ENCODE data around the gene TBC1D22A.

The TBC1D22A gene

DNA sequence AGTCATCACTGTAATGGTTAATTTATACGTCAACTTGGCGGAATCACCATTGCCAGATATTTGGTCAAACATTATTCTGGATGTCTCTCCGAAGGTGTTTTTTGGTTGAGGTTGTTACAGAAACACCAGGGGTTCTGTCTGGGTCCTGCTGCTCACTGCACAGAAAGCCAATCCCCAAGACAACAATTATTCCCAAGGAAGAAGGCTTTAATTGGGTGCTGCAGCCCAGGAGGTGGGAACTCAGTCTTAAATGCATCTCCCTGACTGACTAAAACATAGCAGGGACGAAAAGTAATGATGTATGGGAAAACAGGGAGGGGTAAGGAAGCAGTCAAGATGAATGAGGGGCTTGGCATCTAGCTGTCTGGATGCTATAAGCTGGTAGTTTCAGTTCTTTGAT is 331.3 kb downstream of the TBC1D22A start:
- DNase-seq = no peak

- peak; percentile 13 for DNase-seq
These were observed 332.4 kb downstream of the TBC1D22A start for GRCh38 chr22:47094861-47095330.

- no peak for DNase-seq
These were observed 333.1 kb downstream of the TBC1D22A start for GRCh38 chr22:47095395-47096122.

DNA sequence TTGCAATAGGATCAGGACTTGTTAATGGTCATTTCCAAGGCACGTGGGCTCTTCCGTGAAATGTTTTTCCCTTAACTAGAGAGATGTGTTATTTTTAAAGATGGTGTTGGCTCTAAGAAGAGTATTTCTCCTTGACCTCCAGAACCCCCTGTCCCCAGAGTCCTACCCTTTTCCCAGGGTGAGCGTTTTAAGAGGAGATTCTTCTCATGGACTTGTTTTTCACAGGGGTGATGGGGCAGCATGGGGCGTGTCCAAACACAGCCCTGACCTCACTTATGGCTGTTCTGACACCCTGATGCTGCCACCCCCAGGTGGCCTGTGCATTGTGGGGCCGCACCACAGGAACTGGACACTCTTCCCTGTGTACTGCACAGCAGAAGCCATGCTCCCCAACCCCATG is 335.7 kb downstream of the TBC1D22A start:
- no peak for DNase-seq

GRCh38 chr22:47098554-47098953 is 336.1 kb downstream of the TBC1D22A start:
- no peak for DNase-seq

- DNase-seq = no peak
These were observed 337.6 kb downstream of the TBC1D22A start for GRCh38 chr22:47100019-47100418.

DNA sequence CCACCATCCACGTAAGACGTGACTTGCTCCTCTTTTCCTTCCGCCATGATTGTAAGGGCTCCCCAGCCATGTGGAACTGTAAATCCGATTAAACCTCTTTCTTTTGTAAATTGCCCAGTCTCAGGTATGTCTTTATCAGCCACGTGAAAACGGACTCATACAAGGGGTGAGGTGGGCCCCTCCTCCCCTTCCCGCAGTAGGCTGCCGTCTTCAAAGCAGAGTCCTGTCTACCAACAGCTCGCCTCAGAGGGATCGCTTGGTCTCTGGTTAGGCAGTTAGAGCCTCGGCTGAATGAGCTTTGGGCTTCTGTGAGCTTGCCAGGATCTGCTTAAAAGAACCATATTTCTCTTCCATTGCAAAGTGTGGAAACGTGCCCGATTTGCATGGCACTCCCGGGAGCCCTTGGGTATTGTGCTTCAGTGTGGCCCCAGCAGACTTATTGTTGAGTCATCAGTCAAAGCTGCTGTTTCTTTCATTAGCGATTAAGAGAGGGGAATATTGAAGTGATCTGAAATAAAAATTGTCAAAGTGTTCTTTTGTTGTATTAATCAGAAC is 338.3 kb downstream of the TBC1D22A start:
- DNase-seq = no peak

DNA sequence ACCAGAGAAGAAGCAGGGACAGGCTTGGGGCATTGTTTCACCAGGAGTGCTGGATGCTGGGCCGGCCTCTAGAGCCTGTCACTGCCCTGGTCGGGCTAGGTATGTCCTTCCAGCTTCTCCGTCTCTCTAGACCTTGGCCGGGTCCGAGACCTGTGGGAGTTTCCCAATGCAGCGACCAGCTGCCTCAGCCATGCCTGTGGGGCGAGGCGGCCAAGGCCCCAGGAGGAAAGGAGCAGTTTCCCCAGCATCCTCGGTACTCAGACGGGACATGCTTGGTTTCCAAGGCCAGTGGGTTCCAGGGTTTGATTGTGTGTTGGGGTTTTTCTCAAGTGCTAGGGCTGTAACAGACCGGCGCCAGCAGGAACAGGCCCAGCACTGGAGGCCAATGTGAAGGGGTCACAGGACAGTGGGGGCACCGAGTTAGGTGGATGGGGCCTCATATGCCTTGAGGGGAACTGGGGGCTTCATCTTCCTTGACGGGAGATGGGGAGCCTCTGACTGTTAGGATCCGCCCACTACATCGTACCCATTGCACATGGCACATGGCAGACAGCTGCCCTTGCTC is 339.0 kb downstream of the TBC1D22A start:
- DNase-seq = no peak

DNA sequence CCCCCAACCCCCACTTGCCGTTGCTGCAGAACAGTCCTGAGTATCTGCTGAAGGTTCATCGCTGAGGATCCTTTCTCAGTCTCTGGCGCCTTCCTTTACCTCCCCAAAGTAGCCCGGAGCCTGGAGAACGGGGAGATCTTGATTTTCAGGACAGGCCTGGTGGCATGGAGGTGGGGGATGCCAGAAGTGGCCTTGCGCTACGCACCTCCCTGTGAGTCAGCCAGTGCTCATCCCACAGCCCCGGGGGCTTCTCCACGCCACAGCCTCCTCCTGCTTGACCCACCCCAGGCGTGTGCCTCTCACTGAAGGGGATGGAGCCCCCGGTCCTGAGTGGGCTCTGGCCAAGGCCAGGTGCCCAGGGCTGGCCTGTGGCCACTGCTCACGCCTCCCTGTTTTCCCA is 339.6 kb downstream of the TBC1D22A start:
- DNase-seq = no peak

GRCh38 chr22:47102648-47103047 is 340.2 kb downstream of the TBC1D22A start:
- DNase-seq = no peak

- DNase-seq = no peak
These were observed 342.6 kb downstream of the TBC1D22A start for GRCh38 chr22:47105085-47105484.

DNA sequence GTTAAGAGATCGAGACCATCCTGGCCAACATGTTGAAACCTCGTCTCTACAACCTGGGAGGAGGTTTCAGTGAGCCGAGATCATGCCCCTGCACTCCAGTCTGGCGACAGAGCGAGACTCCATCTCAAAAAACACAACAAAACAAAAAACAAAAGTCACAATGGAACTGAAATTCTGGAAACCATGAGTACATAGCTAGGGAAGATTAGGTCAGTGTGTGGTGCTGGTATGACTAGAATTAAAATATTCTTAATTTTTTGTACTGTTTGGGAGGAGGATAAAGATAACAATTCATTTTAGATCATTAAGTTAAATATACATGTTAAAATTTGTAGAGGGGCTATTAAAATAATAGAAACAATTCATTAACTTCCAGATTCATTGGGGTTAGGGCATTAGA is 344.4 kb downstream of the TBC1D22A start:
- no peak for DNase-seq

DNA sequence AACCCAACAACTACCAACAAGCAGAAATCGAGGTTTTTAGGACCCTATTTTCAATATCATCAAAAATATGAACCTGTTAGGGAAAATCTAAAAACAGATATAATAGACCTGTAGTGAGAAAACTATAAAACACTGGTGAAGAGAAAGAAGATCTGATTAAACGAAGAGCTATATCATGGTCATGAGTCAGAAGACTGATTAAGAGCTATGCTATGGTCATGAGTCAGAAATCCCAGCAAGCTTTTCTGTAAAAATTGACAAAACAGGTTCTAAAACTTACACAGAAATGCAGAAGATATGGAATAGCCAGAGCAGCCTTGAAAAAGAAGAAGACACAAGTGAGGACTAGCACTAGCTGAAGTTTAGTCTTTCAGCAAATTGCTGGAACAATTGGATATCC is 345.0 kb downstream of the TBC1D22A start:
- DNase-seq = no peak

DNA sequence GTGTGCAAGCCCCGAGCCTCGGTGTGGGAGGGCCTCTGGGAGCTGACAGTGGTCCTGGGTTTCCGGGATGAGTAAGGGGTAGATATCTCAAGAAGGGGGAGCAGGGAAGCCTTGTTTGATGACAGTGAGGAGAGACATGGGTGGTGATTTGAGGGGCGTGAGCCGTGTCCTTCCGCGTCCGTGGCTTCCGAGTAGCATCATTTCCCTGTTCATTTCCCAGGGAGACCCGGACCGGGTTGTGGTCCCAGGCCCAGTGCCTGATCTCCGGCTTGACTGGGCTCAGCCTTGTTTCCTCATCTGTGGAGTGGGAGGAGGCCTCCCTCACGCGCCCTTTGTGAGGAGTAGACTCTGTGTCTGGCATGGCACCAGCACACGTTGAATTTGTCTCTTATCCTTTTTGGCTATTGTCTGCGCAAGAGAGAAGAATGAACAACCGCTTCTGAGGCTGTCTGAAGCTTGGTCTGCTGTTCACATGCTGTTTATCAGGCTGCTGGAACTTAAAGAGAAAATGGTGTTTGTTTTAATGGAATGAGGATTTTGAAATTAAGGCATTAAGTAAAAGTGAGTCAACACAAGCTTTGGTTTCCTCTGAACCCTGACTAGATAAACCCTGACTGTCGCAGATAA is 348.5 kb downstream of the TBC1D22A start:
- DNase-seq = no peak

- DNase-seq = no peak
These were observed 349.5 kb downstream of the TBC1D22A start for GRCh38 chr22:47111626-47112581.

DNA sequence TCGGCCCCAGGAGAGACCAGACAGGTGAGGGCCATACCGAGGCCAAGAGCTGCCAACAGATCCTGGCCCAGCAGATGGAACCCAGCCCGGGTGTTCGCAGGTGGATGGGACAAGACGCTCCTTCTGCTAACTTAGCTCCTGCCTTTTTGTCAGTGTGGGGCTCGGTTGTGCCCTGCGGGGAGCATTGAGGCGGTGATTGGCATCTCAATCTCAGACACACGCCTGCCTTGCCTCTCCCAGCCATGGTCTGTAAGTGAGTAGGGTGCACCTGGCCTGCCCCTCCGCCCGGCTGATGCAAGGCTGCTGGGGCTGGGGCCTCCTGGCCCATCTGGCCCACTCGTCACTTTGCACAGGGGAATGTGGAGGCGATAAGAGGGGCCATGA is 350.1 kb downstream of the TBC1D22A start:
- DNase-seq = no peak

DNA sequence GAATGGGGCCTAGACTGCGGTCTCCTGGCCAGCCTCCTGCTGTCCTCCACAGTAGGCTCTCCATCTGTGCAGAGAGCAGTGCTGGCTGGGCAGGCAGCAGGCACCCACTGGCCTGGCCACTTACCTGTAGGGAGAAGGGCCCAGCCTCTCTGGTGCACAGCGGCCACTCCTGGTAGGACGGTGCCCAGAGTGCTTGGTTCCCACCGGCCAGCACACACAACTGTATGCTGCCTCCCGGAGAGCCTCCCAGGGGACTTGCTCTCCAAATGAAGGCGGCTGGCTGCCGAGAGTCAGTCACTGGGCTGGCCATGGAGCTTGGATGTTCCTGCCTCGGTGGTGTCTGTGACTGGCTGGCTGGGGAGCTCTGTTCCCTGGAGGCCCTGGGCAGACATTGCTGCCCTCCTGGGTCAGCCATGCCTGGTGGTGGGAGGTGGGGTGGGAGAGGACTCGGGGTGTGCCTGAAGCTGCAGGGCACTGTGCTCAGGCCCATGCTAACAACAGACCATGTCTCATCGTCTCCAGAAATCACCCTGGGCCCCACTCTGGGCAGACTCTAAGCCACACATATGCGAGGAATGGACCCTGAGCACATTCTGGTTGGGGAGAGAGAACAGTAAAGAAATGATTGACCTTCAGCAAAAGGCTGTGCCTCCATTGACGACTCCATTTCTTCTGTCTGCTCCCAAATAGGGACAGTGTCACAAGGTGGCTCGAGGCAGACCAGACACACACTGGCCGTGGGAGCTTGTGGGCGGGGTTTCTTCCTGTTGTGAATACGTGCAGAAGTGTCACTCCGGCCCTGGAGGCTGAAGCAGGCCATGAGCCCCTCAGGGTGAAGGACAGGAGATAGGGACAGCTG is 350.8 kb downstream of the TBC1D22A start:
- no peak for DNase-seq

GRCh38 chr22:47113853-47114415 is 351.5 kb downstream of the TBC1D22A start:
- no peak for DNase-seq

DNA sequence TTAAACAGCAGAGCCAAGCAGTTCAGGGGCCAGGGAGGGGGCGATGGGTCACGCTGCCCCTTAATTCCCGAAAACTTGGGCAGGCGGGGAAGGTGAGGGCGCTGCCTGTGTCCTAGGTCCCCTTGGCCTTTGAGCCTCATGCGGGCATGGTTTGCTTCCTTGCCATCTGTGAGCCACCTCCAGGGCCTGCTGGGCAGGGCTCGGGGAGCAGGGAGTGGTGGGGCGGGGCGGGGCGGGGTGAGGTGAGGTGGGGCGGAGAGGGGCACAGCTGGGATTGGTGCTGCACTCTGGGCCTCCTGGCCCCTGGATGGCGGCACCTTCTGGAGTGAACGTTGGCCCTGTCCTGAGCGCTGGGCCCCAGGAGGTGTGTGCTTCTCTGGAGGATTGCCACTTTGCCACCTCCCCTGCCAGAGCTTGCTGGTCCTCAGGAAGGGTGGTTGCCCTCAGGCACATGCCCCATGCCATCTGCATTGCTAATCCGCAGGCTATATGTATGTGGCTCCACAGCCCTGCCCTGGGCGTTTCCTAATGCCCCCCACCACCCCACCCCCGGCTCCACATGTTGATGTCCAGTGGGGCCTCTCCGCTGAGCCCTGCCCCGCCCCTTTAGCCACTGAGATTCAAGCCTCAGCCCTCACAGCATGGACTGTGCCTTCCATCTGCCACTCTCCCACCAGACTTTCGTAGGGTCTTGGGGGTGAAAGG is 352.5 kb downstream of the TBC1D22A start:
- no peak for DNase-seq

GRCh38 chr22:47115518-47115890 is 353.1 kb downstream of the TBC1D22A start:
- no peak for DNase-seq

DNA sequence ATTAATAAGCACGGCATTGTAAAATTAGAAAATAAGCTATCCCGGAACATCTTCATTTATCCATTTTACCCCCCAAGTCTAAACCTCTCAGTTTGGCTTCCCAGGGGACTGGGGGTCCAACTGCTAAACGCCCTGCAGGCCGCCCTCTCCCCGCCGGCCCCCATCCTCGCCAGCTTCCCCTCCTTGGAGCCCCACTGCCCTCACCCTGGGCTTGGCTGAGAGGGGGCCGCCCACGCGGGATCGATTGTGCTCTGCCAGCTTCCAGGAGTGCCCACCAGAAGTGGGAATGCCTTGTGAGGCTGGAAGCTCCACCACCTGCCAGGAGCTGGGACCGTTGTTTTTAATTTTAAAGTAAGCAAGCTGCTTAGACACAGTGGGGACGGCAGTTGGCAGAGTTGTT is 353.5 kb downstream of the TBC1D22A start:
- no peak for DNase-seq
